Measurements from ENCODE around the gene ANXA4.
"Not testable (repeated sequence)": the region's sequence is repeated elsewhere in the genome, so short reads cannot be mapped to it uniquely, and the experiment has no call there.

ANXA4 gene

GRCh38 chr2:69755862-69756467 lies 14.0 kb downstream of the ANXA4 start:
- no peak for DNase-seq

GRCh38 chr2:69762025-69762424 lies 20.1 kb downstream of the ANXA4 start:
- DNase-seq = no peak

- no peak for DNase-seq
Measured at GRCh38 chr2:69762513-69763494, 20.9 kb downstream of the ANXA4 start.

GRCh38 chr2:69763831-69764230 lies 21.9 kb downstream of the ANXA4 start:
- DNase-seq = not testable (repeated sequence)

- no peak for DNase-seq
Measured at GRCh38 chr2:69764286-69765095, 22.6 kb downstream of the ANXA4 start.

GRCh38 chr2:69765096-69765380 lies 23.1 kb downstream of the ANXA4 start:
- DNase-seq = no peak

- DNase-seq = no peak
Measured at GRCh38 chr2:69766014-69766413, 24.1 kb downstream of the ANXA4 start.

- no peak for DNase-seq
Measured at GRCh38 chr2:69767034-69767433, 25.1 kb downstream of the ANXA4 start.

- no peak for DNase-seq
Measured at GRCh38 chr2:69768235-69768634, 26.3 kb downstream of the ANXA4 start.

- no peak for DNase-seq
Measured at GRCh38 chr2:69768789-69769188, 26.9 kb downstream of the ANXA4 start.

GRCh38 chr2:69769272-69769671 lies 27.3 kb downstream of the ANXA4 start:
- no peak for DNase-seq

- DNase-seq = peak; percentile 22
Measured at GRCh38 chr2:69770193-69770702, 28.3 kb downstream of the ANXA4 start.

- DNase-seq = no peak
Measured at GRCh38 chr2:69770747-69771146, 28.8 kb downstream of the ANXA4 start.

GRCh38 chr2:69771461-69771860 lies 29.5 kb downstream of the ANXA4 start:
- DNase-seq = no peak

- no peak for DNase-seq
Measured at GRCh38 chr2:69773206-69773605, 31.3 kb downstream of the ANXA4 start.

GRCh38 chr2:69774258-69774983 lies 32.5 kb downstream of the ANXA4 start:
- not testable (repeated sequence) for DNase-seq

GRCh38 chr2:69774984-69775982 lies 33.3 kb downstream of the ANXA4 start:
- peak; percentile 33 for DNase-seq

GRCh38 chr2:69776886-69777785 lies 35.2 kb downstream of the ANXA4 start:
- no peak for DNase-seq

GRCh38 chr2:69777786-69778105 lies 35.8 kb downstream of the ANXA4 start:
- no peak for DNase-seq

GRCh38 chr2:69779258-69780001 lies 37.5 kb downstream of the ANXA4 start:
- no peak for DNase-seq
